SK-N-MC (cell line): ENCODE results near the gene GP1BA.

Experiments
- DNase-seq: peaks from one replicate; pipeline ENCODE4 v3.0.0-alpha.2; 2011; ENCODE audit warnings: low read depth, low spot score
- H3K27ac ChIP-seq: fragments of 200-600 bp; sonication (generic); 2 replicates; pipeline ENCODE4 v1.5.1; 2016; ENCODE audit warnings: mixed run types
- H3K36me3 ChIP-seq: fragments of 200-600 bp; sonication (generic); 2 replicates; pipeline ENCODE4 v1.6.1; 2017; ENCODE audit warnings: antibody characterized with exemption, low read length, mixed read lengths; ENCODE audit not compliant: insufficient read depth
- H3K4me3 ChIP-seq: fragments of 200-600 bp; sonication (generic); 2 replicates; pipeline ENCODE4 v1.5.1; 2016
- H3K9ac ChIP-seq: fragments of 200-600 bp; sonication (generic); 2 replicates; pipeline ENCODE4 v1.8.0; 2017; ENCODE audit warnings: mixed run types, mixed read lengths; ENCODE audit not compliant: insufficient read length
- H3K9me3 ChIP-seq: fragments of 200-600 bp; sonication (generic); 2 replicates; pipeline ENCODE4 v1.6.1; 2017; ENCODE audit warnings: low read depth, mild to moderate bottlenecking, antibody characterized with exemption, low read length, moderate library complexity, mixed read lengths
- EZH2 ChIP-seq: fragments of 200-600 bp; sonication (generic); IDR thresholded peaks from one replicate; pipeline ENCODE4 v1.6.1; 2017; ENCODE audit warnings: antibody characterized with exemption
- FOXP2 ChIP-seq: optimal IDR thresholded peaks from 2 replicates; pipeline ENCODE3; 2011; ENCODE audit warnings: mild to moderate bottlenecking, moderate library complexity; ENCODE audit not compliant: insufficient read depth; ENCODE audit errors: extremely low read length, control extremely low read depth
- POLR2AphosphoS5 ChIP-seq: IDR thresholded peaks from 2 replicates; pipeline ENCODE4 v1.6.1; 2012; ENCODE audit warnings: mild to moderate bottlenecking, low read depth, low read length, borderline replicate concordance

GP1BA gene

DNA sequence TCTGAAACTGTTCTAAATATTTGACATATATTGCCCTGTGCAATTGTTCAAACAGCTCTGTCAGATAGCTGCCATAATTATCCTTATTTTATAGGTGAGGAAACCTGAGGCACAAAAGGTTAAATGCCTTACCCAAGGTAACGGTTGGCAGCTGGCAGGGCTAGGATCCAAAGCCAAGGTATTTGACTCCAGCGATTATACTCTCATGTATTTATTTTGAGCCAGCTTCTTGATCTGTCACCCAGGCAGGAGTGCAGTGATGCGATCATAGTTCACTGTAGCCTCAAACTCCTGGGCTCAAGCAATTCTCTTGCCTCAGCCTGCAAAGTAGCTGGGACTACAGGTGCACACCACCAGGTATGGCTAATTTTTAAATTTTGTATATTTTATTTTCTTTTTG, 26.0 kb downstream of the GP1BA start:
- H3K4me3 ChIP-seq: no peak overlapping the region
- H3K27ac ChIP-seq: no peak overlapping the region
- H3K9me3 ChIP-seq: no peaks in the 10 kb centered on the region
- DNase-seq: no peak
- no peak overlapping the region for H3K9ac ChIP-seq
- TF ChIP-seq FOXP2 (no peak), EZH2 (no peak), POLR2AphosphoS5 (no peak)
- peaks cover 12% of the 10 kb centered on the region; the same call in 1 of the 2 replicates for H3K36me3 ChIP-seq

DNA sequence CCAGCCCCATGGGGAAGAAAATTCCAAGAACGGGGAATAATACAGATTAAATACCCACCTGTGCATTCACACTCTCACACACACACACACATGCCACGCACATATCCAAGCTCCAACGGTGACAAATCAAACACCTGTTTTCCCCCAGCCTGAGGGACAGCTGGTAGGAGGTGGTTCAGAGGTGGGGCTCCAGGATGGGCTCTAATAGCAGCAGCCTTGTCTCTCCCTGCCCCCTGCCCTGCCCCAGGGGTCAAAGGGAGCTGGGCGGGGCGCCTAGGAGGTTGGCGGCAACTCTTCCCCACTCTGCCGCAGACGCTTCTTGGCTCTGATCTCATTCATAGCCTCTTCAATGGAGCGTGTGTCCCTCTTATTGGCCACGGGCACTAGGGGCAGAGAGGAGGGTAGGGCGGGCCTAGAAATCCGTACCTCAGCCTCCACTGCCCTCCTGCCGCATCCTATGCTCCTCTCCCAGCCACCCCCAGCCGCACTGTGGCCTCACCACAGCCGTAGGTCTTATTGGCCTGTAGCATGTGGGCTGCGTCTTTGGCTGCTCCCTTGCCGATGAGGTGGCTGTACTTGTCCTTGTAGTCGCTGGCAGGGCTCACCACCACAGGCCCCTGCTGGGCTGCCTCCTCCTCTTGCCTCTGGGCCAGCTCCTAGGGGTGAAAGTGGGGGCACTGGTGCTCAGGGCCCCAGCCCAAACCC, 27.3 kb downstream of the GP1BA start:
- Histone ChIP-seq H3K9ac (no peak overlapping the region), H3K4me3 (no peak overlapping the region), H3K36me3 (peaks cover 12% of the 10 kb centered on the region; the same call in 1 of the 2 replicates), H3K9me3 (no peaks in the 10 kb centered on the region), H3K27ac (no peak overlapping the region)
- no peak for DNase-seq
- no peak for TF ChIP-seq FOXP2
- no peak for TF ChIP-seq EZH2
- TF ChIP-seq POLR2AphosphoS5: no peak

DNA sequence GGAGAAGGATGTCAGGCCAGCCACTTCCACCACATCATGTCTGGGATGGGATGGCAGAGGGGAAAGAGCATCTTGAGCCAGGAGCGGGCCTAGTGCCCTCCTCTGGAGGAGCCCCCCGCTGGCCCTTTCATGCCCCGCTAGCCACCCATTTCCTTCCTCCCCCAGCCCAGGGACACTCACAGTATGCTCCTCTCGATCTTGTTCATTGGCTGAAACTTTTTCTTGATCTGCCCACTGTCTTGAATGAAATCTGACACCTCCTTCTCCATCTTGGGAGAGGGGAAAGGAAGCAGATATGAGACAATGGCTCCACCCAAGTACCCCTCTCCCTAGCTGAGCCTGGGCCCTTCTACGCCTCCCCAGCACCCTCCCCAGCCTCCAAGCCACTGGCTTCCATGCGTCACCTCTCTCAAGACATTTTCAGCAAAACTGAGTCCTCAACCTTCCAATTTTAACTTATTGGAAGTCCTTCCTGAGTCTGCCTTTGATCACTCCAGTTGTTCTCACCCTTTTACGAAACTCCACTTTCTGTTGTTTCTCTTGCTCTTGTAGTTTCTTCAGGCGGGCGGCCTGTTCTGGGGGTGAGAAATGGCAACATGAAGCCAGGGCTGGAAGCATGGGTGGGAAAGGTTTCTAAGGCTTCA, 28.3 kb downstream of the GP1BA start:
- H3K27ac ChIP-seq: no peak overlapping the region
- peaks cover 15% of the 10 kb centered on the region; the same call in 1 of the 2 replicates for H3K36me3 ChIP-seq
- no peak overlapping the region for H3K9ac ChIP-seq
- no peak overlapping the region for H3K4me3 ChIP-seq
- no peaks in the 10 kb centered on the region for H3K9me3 ChIP-seq
- DNase-seq: no peak
- TF ChIP-seq EZH2: no peak
- TF ChIP-seq FOXP2: no peak
- no peak for TF ChIP-seq POLR2AphosphoS5

DNA sequence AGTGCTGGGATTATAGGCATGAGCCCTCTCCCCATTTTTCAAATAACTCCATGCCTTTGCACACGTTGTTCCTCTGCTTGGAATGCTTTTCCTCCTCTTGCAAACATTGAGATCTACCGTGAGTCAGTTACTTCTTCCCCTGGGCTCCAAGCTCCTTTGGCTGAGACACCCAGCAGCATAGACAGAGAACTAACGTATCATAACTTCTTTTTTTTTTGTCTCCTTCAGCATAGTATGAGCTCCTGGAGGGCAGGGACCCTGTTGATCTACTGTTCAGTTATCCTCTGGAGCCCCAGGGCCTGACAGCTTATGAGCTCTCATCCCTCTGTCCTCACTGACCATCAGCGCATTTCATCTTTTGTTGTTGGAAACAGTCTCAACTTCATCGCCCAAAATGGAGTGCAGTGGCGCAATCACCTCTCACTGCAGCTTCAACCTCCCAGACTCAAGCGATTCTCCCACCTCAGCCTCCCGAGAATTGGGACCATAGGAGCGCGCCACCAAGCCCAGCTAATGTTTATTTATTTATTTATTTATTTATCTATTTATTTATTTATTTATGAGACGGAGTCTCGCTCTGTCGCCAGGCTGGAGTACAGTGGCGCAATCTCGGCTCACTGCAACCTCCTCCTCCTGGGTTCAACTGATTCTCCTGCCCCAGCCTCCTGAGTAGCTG, 33.4 kb downstream of the GP1BA start:
- Histone ChIP-seq H3K36me3 (peaks cover 17% of the 10 kb centered on the region), H3K27ac (no peak overlapping the region), H3K9ac (no peak overlapping the region), H3K4me3 (no peak overlapping the region), H3K9me3 (no peaks in the 10 kb centered on the region)
- DNase-seq: no peak
- TF ChIP-seq EZH2 (no peak), FOXP2 (no peak), POLR2AphosphoS5 (no peak)

DNA sequence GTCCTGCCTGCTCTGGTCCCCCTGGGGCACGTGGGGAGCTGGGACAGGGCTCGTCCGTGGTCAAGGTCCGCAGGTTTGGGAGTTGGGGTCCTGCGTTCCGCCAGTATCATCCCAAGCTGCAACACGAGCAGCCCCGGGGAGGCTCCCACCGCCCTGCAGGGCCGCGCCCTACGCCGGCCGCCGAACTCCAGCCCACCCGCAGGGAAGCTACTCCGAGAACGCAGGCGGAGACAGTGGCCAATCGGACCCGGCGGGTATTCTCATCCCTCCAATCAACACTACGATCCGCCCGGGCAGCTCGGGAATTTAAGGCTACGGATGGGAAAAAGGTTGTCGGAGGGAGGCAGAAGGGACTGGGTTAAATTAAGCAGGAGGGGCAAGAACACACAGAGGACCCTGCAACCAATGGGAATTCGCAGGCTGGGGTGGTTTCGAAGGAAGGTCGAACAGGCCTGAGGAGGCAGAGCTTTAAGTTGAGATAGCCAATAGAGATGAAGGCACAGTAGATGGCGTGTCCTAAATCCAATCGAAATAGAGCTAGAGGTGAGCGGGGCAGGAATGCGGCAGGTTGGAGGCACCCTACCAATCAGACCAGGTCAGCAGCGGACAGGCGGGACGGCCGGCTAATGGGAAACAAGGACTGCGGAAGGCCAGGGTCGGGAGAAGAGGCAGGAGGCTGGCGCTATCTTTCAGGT, 34.9 kb downstream of the GP1BA start:
- TF ChIP-seq FOXP2 (no peak), EZH2 (no peak), POLR2AphosphoS5 (no peak)
- H3K9ac ChIP-seq: peak overlapping the region; percentile 89
- H3K9me3 ChIP-seq: no peaks in the 10 kb centered on the region
- H3K27ac ChIP-seq: peak overlapping the region; percentile 98
- DNase-seq: peak; percentile 90
- peak overlapping the region; percentile 98 for H3K4me3 ChIP-seq
- H3K36me3 ChIP-seq: peaks cover 14% of the 10 kb centered on the region

DNA sequence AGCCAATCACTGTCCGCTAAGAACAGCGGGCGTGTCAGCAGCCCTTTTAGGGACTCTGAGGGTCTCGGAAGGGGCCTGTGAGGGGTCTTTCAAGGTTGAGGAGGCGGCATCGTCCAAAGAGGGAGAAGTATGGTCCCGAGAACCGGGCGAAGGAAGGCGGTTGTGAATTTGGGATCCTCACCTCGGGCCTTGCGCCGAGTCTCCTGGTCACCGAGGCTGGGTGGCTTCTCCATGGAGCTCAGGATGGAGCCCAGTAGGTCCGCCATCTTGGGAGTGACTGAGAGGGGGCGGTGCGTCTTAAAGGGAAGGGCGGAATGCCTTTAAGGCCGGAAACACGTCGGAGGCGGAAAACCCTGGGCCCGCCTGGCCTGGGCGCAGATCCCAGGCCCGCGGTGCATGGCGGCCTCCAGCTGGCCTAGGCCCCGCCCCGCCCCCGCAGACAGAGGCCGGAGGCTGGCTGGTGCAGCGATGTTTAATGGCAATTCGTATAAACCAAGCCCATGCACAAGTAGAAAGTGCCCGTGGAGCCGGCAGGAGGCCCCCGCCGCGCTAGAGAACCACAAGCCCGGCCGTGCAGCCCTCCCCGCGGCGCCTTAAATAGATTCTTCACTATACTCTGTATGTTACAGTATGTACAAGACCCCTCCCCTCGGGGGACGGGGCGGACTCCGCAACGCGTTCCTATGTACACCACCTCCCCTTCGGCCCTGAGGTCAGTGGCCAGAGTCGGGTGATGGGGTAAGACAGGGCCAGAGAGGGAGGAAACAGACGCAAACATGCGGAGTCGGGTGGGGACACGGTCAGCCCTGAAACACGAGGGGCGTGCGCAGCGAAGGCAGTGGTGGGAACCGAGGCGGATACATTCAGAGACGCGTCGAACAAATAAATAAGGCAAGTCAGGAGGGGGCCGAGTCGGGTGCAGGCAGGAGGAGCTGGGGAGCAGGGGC, 35.7 kb downstream of the GP1BA start, which contains the start of gene SPAG7:
SPAG7 (minus strand) TSS at position 279 of the 947 bp plus-strand sequence; CDS start at position 266, 13 bp downstream.
- peak within 1 kb of the TSS; percentile 98 for H3K27ac ChIP-seq
- peak within 1 kb of the TSS; percentile 98 for H3K4me3 ChIP-seq
- no peaks in the 10 kb centered on the region for H3K9me3 ChIP-seq
- peak; percentile 66 for DNase-seq
- peak within 1 kb of the TSS; percentile 89 for H3K9ac ChIP-seq
- TF ChIP-seq POLR2AphosphoS5: peak; percentile 51; the same call in 1 of the 2 replicates
- TF ChIP-seq FOXP2: peak; percentile 10
- TF ChIP-seq EZH2: no peak
- H3K36me3 ChIP-seq: peaks cover 14% of the 10 kb centered on the region

DNA sequence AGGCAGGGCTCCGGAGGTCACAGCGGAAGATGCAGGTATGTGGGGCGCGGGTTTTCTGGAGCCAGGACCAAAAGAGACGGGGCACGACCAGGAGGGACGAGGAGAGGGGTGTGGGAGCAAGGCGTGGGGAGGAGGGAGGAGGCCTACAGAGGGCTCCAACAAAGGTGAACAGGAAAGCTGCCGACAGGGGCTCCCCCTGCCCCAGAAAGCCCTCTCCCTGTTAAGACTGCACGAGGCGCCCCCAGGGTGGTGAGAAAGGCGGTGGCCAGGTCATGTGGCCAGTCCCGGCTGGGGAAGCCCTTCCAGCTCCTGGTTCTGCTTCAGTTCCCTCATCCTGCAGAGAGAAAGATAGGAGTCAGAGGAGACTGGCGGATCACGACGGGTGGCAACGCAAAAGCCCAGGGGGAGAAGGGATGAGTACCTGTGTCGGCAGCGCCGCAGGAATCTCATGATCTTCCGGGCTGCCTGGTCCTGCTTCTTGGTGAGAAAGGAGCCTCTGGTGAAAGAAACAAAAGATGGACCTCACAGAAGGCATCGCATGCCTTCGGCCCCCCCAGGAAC, 36.5 kb downstream of the GP1BA start:
- peak overlapping the region; percentile 98 for H3K4me3 ChIP-seq
- no peak for TF ChIP-seq FOXP2
- no peak for TF ChIP-seq EZH2
- no peak for TF ChIP-seq POLR2AphosphoS5
- H3K9me3 ChIP-seq: no peaks in the 10 kb centered on the region
- peak overlapping the region; percentile 98 for H3K27ac ChIP-seq
- peak overlapping the region; percentile 89 for H3K9ac ChIP-seq
- DNase-seq: no peak
- peaks cover 14% of the 10 kb centered on the region for H3K36me3 ChIP-seq
